OCI-LY7 (cell line): ENCODE measurements around the gene C22orf31. TPM values are rescaled to one million over a fixed set of nuclear protein-coding genes. Genes with fewer than 3 reads are reported as not detected.

Experiments
- BruUV-seq: library from RNA; stranded (reverse); fragments of 400-500 nt; replicated peaks from 2 replicates; lab custom pipeline; 2021; lab: Mats Ljungman, UMichigan
- CTCF ChIA-PET: fragments of 300-600 bp; sonication (Branson Sonifier 250); formaldehyde crosslinking; loops from one replicate; lab custom pipeline; 2022; ENCODE audit warnings: antibody characterized with exemption; ENCODE audit not compliant: unreplicated experiment; lab: Charles Lee
- POLR2A ChIA-PET: fragments of 300-600 bp; sonication (Branson Sonifier 250); formaldehyde crosslinking; loops from one replicate; lab custom pipeline; 2022; ENCODE audit warnings: antibody characterized with exemption; lab: Charles Lee
- DNase-seq: peaks from one replicate; pipeline ENCODE4 v3.0.0-alpha.2; 2015; ENCODE audit warnings: low spot score
- H2AFZ ChIP-seq: fragments of 200-600 bp; sonication (generic), shearing (Covaris generic); 2 replicates; pipeline ENCODE4 v1.6.1; 2014; ENCODE audit warnings: mild to moderate bottlenecking, antibody characterized with exemption, low read length, moderate library complexity
- H3K27ac ChIP-seq: fragments of 200-600 bp; sonication (generic); 2 replicates; pipeline ENCODE4 v1.5.1; 2014; ENCODE audit warnings: mixed run types, low read depth, mild to moderate bottlenecking, moderate library complexity, low read length, inconsistent platforms; ENCODE audit not compliant: poor library complexity, severe bottlenecking
- H3K36me3 ChIP-seq: fragments of 200-600 bp; sonication (generic); 2 replicates; pipeline ENCODE4 v1.6.1; 2014; ENCODE audit warnings: mild to moderate bottlenecking, antibody characterized with exemption, low read length, moderate library complexity, mixed read lengths; ENCODE audit not compliant: insufficient read depth
- H3K4me1 ChIP-seq: fragments of 200-600 bp; sonication (generic); 2 replicates; pipeline ENCODE4 v1.5.1; 2014; ENCODE audit warnings: mild to moderate bottlenecking, low read length; ENCODE audit not compliant: insufficient read depth, poor library complexity, severe bottlenecking
- H3K4me2 ChIP-seq: fragments of 200-600 bp; sonication (generic); 2 replicates; pipeline ENCODE4 v1.6.1; 2014; ENCODE audit warnings: mild to moderate bottlenecking, low read length
- H3K4me3 ChIP-seq: fragments of 200-600 bp; sonication (generic); 2 replicates; pipeline ENCODE4 v1.5.1; 2014; ENCODE audit warnings: mild to moderate bottlenecking, low read depth, low read length; ENCODE audit not compliant: poor library complexity, severe bottlenecking
- H3K79me2 ChIP-seq: fragments of 200-600 bp; sonication (generic); 2 replicates; pipeline ENCODE4 v1.6.1; 2016; ENCODE audit warnings: low read depth, mild to moderate bottlenecking, low read length, moderate library complexity, mixed read lengths; ENCODE audit not compliant: insufficient read depth
- H3K9me2 ChIP-seq: fragments of 200-600 bp; sonication (generic); 2 replicates; pipeline ENCODE4 v1.6.1; 2016; ENCODE audit warnings: mild to moderate bottlenecking, low read length, mixed read lengths; ENCODE audit not compliant: insufficient read depth
- H3K9me3 ChIP-seq: fragments of 200-600 bp; sonication (generic); 2 replicates; pipeline ENCODE4 v1.6.1; 2014; ENCODE audit warnings: mild to moderate bottlenecking, mixed run types, low read length, mixed read lengths
- H4K20me1 ChIP-seq: fragments of 200-600 bp; sonication (generic); 2 replicates; pipeline ENCODE4 v1.6.1; 2014; ENCODE audit warnings: mild to moderate bottlenecking, antibody characterized with exemption, low read length, moderate library complexity, mixed read lengths; ENCODE audit not compliant: insufficient read depth
- CTCF ChIP-seq: fragments of 200-600 bp; sonication (generic); conservative IDR thresholded peaks from 2 replicates; pipeline ENCODE4 v1.5.1; 2014; ENCODE audit warnings: mild to moderate bottlenecking, antibody characterized with exemption, low read length, moderate library complexity, mixed read lengths
- EZH2phosphoT487 ChIP-seq: fragments of 200-600 bp; sonication (generic); IDR thresholded peaks from 2 replicates; pipeline ENCODE4 v1.6.1; 2018; ENCODE audit warnings: low read depth, borderline replicate concordance, mild to moderate bottlenecking, mixed run types, antibody characterized with exemption, low read length, moderate library complexity, mixed read lengths
- intact Hi-C: fragments of 100-400 bp; cut with micrococcal nuclease; formaldehyde crosslinking; loops from one replicate; pipeline ENCODE4 v1.10.0; 2022; ENCODE audit not compliant: unreplicated experiment
- total RNA-seq, 2 experiments: library from RNA; depleted of rRNA in 1 of 2; stranded (reverse); fragments of >200 nt in 1 of 2; shearing (Covaris generic) in 1 of 2; gene quantifications; 2 replicates each; pipeline ENCODE4 v1.2.3, GENCODE V29; 2014 to 2022

Gene C22orf31
- total RNA-seq, 2 experiments from 2014 or later = not detected

- POLR2A ChIA-PET = no interaction called here
- TF ChIP-seq EZH2phosphoT487 (no peak), CTCF (no peak)
Measured at GRCh38 chr22:29078036-29078868, 16.6 kb upstream of the C22orf31 start.

GRCh38 chr22:29074276-29074772 lies 12.7 kb upstream of the C22orf31 start:
- H3K27ac ChIP-seq = no peak overlapping the region
- H3K9me2 ChIP-seq = no peaks in the 10 kb centered on the region
- H3K79me2 ChIP-seq = no peaks in the 10 kb centered on the region
- TF ChIP-seq EZH2phosphoT487 = no peak
- TF ChIP-seq CTCF = no peak
- POLR2A ChIA-PET = no interaction called here
- no peak overlapping the region for H3K4me2 ChIP-seq
- no peaks in the 10 kb centered on the region for H3K36me3 ChIP-seq
- CTCF ChIA-PET = no interaction called here
- intact Hi-C loops = no loop called here
- H3K4me1 ChIP-seq = no peaks in the 10 kb centered on the region
- no peak overlapping the region for H2AFZ ChIP-seq
- no peaks in the 10 kb centered on the region for H4K20me1 ChIP-seq
- no peak overlapping the region for H3K4me3 ChIP-seq
- no TSS peak for BruUV-seq
- no peak for DNase-seq
- H3K9me3 ChIP-seq = no peaks in the 10 kb centered on the region

More at GRCh38 chr22:29078036-29078868, 16.6 kb upstream of the C22orf31 start:
- CTCF ChIA-PET = no interaction called here
- Histone ChIP-seq H3K9me2 (no peaks in the 10 kb centered on the region), H3K4me1 (no peaks in the 10 kb centered on the region), H3K36me3 (no peaks in the 10 kb centered on the region), H3K27ac (no peak overlapping the region), H3K9me3 (no peaks in the 10 kb centered on the region), H3K4me3 (no peak overlapping the region), H4K20me1 (no peaks in the 10 kb centered on the region), H2AFZ (no peak overlapping the region), H3K4me2 (no peak overlapping the region), H3K79me2 (no peaks in the 10 kb centered on the region)
- no TSS peak for BruUV-seq
- intact Hi-C loops = no loop called here
- no peak for DNase-seq
